ENCODE measurements around the gene BRSK1.

DNA sequence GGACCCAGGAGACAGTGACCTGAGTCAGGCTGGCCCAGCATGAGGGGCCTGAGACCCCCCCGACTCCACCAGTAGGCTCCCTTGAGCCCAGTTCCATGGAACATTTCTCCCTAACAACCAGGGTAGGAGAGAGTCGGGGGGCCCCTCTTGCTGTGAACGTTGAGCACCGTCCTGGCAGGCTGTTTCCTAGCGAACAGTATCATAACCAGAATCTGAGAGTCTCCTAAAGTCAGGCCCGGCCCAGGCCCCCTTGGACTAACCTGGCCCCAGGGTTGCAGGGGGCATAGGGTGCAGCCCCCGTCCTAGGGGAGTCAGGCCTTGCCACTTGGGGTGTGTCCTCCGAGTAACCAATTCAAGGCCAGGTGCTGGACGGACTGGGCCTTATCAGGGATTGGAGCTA lies 27.6 kb downstream of the BRSK1 start:
- TF ChIP-seq, protein P1, sequence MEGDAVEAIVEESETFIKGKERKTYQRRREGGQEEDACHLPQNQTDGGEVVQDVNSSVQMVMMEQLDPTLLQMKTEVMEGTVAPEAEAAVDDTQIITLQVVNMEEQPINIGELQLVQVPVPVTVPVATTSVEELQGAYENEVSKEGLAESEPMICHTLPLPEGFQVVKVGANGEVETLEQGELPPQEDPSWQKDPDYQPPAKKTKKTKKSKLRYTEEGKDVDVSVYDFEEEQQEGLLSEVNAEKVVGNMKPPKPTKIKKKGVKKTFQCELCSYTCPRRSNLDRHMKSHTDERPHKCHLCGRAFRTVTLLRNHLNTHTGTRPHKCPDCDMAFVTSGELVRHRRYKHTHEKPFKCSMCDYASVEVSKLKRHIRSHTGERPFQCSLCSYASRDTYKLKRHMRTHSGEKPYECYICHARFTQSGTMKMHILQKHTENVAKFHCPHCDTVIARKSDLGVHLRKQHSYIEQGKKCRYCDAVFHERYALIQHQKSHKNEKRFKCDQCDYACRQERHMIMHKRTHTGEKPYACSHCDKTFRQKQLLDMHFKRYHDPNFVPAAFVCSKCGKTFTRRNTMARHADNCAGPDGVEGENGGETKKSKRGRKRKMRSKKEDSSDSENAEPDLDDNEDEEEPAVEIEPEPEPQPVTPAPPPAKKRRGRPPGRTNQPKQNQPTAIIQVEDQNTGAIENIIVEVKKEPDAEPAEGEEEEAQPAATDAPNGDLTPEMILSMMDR (IDR thresholded peaks at IDR 0.05): no peak
- TF ChIP-seq CHD2 (IDR thresholded peaks at IDR 0.05; ENCODE audit: low read length, partially characterized antibody) (no peak), POLR2A (IDR thresholded peaks at IDR 0.05; ENCODE audit: low read length) (no peak), REST (IDR thresholded peaks at IDR 0.05) (no peak), HOXA7 (CRISPR knock-in tag; IDR thresholded peaks at IDR 0.05) (no peak), EP300 (IDR thresholded peaks at IDR 0.05) (no peak), JUN (IDR thresholded peaks at IDR 0.05) (no peak), RNF2 (IDR thresholded peaks at IDR 0.05; ENCODE audit: borderline replicate concordance, low read depth) (no peak)
- TF ChIP-seq, protein P2, sequence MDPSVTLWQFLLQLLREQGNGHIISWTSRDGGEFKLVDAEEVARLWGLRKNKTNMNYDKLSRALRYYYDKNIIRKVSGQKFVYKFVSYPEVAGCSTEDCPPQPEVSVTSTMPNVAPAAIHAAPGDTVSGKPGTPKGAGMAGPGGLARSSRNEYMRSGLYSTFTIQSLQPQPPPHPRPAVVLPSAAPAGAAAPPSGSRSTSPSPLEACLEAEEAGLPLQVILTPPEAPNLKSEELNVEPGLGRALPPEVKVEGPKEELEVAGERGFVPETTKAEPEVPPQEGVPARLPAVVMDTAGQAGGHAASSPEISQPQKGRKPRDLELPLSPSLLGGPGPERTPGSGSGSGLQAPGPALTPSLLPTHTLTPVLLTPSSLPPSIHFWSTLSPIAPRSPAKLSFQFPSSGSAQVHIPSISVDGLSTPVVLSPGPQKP (IDR thresholded peaks at IDR 0.05; ENCODE audit: low read depth, low read length): no peak

All from A549 (cell line).